ENCODE measurements around the gene PFKP.

PFKP gene

GRCh38 chr10:3122034-3122433 lies 54.7 kb downstream of the PFKP start:
- Histone ChIP-seq H3K4me3 (replicated peaks; ENCODE audit: insufficient read depth, low read length) (no peak overlapping the region), H3K27me3 (ENCODE audit: insufficient read depth, poor library complexity, severe bottlenecking) (no peaks in the 10 kb centered on the region), H3K27ac (replicated peaks) (no peak overlapping the region)
- DNase-seq (ENCODE audit: low read depth in 1 of 2, low spot score in 1 of 2) = no peak
- TF ChIP-seq REST (IDR thresholded peaks at IDR 0.05; ENCODE audit: insufficient replicate concordance, low read depth) = no peak
- no peak for TF ChIP-seq CTCF (IDR thresholded peaks at IDR 0.05; ENCODE audit: insufficient read depth, low read length)
- no peak for TF ChIP-seq GABPA (IDR thresholded peaks at IDR 0.05; ENCODE audit: low read depth)
- TF ChIP-seq SPI1 (IDR thresholded peaks at IDR 0.05; ENCODE audit: borderline replicate concordance, low read depth) = no peak
- TF ChIP-seq POLR2AphosphoS5 (IDR thresholded peaks at IDR 0.05; ENCODE audit: low read depth) = no peak

- Histone ChIP-seq H3K27me3 (ENCODE audit: insufficient read depth, poor library complexity, severe bottlenecking) (no peaks in the 10 kb centered on the region), H3K27ac (replicated peaks) (no peak overlapping the region), H3K4me3 (replicated peaks; ENCODE audit: insufficient read depth, low read length) (no peak overlapping the region)
- TF ChIP-seq POLR2AphosphoS5 (IDR thresholded peaks at IDR 0.05; ENCODE audit: low read depth) = no peak
- TF ChIP-seq GABPA (IDR thresholded peaks at IDR 0.05; ENCODE audit: low read depth) = no peak
- no peak for TF ChIP-seq CTCF (IDR thresholded peaks at IDR 0.05; ENCODE audit: insufficient read depth, low read length)
- no peak for TF ChIP-seq REST (IDR thresholded peaks at IDR 0.05; ENCODE audit: insufficient replicate concordance, low read depth)
- no peak for TF ChIP-seq SPI1 (IDR thresholded peaks at IDR 0.05; ENCODE audit: borderline replicate concordance, low read depth)
- DNase-seq (ENCODE audit: low read depth in 1 of 2, low spot score in 1 of 2) = no peak
Observed at GRCh38 chr10:3122486-3123205, 55.3 kb downstream of the PFKP start.

- H3K27me3 ChIP-seq (ENCODE audit: insufficient read depth, poor library complexity, severe bottlenecking) = no peaks in the 10 kb centered on the region
- no peak for DNase-seq (ENCODE audit: low read depth in 1 of 2, low spot score in 1 of 2)
- no peak overlapping the region for H3K4me3 ChIP-seq (replicated peaks; ENCODE audit: insufficient read depth, low read length)
- TF ChIP-seq GABPA (IDR thresholded peaks at IDR 0.05; ENCODE audit: low read depth) (no peak), REST (IDR thresholded peaks at IDR 0.05; ENCODE audit: insufficient replicate concordance, low read depth) (no peak), CTCF (IDR thresholded peaks at IDR 0.05; ENCODE audit: insufficient read depth, low read length) (no peak), SPI1 (IDR thresholded peaks at IDR 0.05; ENCODE audit: borderline replicate concordance, low read depth) (no peak), POLR2AphosphoS5 (IDR thresholded peaks at IDR 0.05; ENCODE audit: low read depth) (no peak)
- H3K27ac ChIP-seq (replicated peaks) = no peak overlapping the region
Observed at GRCh38 chr10:3123571-3124411, 56.4 kb downstream of the PFKP start.

All from HL-60 (cell line).